DND-41 (cell line): ENCODE data around the gene GRIFIN.

ENCODE experiments used
- ATAC-seq: fragments of 200-7000 bp; cut with Tn5 transposase; 3 replicates; pipeline ENCODE4 v1.9.1; 2021; ENCODE audit warnings: low read depth; ENCODE audit not compliant: insufficient read depth
- DNase-seq: peaks from one replicate; pipeline ENCODE4 v3.0.0-alpha.2; 2020
- H2AFZ ChIP-seq: 2 replicates; pipeline ENCODE4 v1.6.0; 2012; ENCODE audit warnings: low read depth, low read length
- H3K27ac ChIP-seq: 2 replicates; pipeline ENCODE4 v1.5.1; 2012; ENCODE audit warnings: low read length, inconsistent platforms
- H3K27me3 ChIP-seq: fragments of 200-600 bp; sonication (generic); 2 replicates; pipeline ENCODE4 v1.6.0; 2012; ENCODE audit warnings: low read length, mild to moderate bottlenecking, inconsistent platforms; ENCODE audit not compliant: insufficient read depth, poor library complexity
- H3K36me3 ChIP-seq: 2 replicates; pipeline ENCODE4 v1.5.1; 2012; ENCODE audit warnings: low read length, inconsistent platforms; ENCODE audit not compliant: insufficient read depth
- H3K4me1 ChIP-seq: 2 replicates; pipeline ENCODE4 v1.5.1; 2012; ENCODE audit warnings: mild to moderate bottlenecking, low read length; ENCODE audit not compliant: insufficient read depth
- H3K4me2 ChIP-seq: 2 replicates; pipeline ENCODE4 v1.6.0; 2012; ENCODE audit warnings: mild to moderate bottlenecking, moderate library complexity, low read length, inconsistent platforms; ENCODE audit not compliant: insufficient read depth
- H3K4me3 ChIP-seq, 2 experiments: fragments of 200-600 bp in 1 of 2; shearing (Covaris generic) in 1 of 2; 2 replicates each; pipeline ENCODE4 v1.5.1; 2012 to 2016; ENCODE audit warnings: inconsistent platforms in 2 of 2, low read length in 2 of 2, mild to moderate bottlenecking in 2 of 2, low read depth in 1 of 2, moderate library complexity in 1 of 2
- H3K79me2 ChIP-seq: 2 replicates; pipeline ENCODE4 v1.6.0; 2012; ENCODE audit warnings: low read length, inconsistent platforms; ENCODE audit not compliant: insufficient read depth
- H3K9ac ChIP-seq: 2 replicates; pipeline ENCODE4 v1.6.0; 2012; ENCODE audit warnings: low read depth, mild to moderate bottlenecking, inconsistent platforms, low read length, moderate library complexity
- H3K9me3 ChIP-seq: 2 replicates; pipeline ENCODE4 v1.5.1; 2012; ENCODE audit warnings: low read length, moderate library complexity, mild to moderate bottlenecking, inconsistent platforms; ENCODE audit not compliant: insufficient read depth, severe bottlenecking
- H4K20me1 ChIP-seq: 2 replicates; pipeline ENCODE4 v1.6.0; 2012; ENCODE audit warnings: low read length; ENCODE audit not compliant: insufficient read depth
- EZH2 ChIP-seq: IDR thresholded peaks from 3 replicates; pipeline ENCODE4 v1.6.1; 2012; ENCODE audit warnings: borderline replicate concordance, low read depth, mild to moderate bottlenecking, moderate library complexity, low read length, inconsistent platforms; ENCODE audit not compliant: severe bottlenecking
- TF ChIP-seq, protein P1 (sequence below): IDR thresholded peaks from 2 replicates; pipeline ENCODE4 v1.5.1; 2012; ENCODE audit warnings: borderline replicate concordance, low read length, moderate library complexity, mild to moderate bottlenecking; ENCODE audit not compliant: poor library complexity, severe bottlenecking; ENCODE audit errors: extremely low read depth

The GRIFIN gene

DNA sequence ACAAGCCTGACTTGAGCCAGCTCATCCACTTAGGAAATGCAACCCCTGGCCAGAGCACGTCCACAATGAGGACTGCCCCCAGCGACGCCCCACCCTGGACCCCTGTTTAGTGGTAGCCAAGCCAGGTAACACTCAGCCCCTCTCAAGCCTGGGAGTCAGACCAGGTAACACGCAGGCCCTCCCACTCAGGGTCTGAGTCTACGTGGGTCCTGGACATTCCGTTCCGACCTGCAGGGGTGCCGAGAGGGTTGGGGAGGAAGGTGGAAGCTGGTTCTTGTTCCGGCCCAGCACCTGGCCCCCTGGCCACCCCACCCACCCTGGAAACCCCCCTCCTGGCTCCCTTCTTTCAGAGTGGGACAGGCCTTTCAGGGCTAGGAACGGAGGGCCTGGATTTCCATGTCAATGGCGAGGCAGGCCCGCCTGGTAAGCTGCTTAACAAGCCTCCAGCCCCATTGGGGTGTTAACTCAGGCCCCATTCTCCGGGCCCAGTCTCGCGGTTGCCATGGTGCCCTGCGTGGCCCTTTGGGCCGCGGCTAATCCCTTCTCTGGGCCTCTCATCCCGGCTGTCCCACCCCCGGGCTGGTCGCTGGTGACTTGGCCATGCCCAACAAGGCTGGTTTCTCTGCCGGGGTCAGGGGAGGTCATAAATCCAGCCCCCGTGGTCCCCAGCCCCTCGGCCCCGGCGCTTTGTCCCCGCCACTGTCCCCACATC, 23.7 kb upstream of the GRIFIN start:
- no peak overlapping the region for H3K9ac ChIP-seq
- TF ChIP-seq, protein P1, sequence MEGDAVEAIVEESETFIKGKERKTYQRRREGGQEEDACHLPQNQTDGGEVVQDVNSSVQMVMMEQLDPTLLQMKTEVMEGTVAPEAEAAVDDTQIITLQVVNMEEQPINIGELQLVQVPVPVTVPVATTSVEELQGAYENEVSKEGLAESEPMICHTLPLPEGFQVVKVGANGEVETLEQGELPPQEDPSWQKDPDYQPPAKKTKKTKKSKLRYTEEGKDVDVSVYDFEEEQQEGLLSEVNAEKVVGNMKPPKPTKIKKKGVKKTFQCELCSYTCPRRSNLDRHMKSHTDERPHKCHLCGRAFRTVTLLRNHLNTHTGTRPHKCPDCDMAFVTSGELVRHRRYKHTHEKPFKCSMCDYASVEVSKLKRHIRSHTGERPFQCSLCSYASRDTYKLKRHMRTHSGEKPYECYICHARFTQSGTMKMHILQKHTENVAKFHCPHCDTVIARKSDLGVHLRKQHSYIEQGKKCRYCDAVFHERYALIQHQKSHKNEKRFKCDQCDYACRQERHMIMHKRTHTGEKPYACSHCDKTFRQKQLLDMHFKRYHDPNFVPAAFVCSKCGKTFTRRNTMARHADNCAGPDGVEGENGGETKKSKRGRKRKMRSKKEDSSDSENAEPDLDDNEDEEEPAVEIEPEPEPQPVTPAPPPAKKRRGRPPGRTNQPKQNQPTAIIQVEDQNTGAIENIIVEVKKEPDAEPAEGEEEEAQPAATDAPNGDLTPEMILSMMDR, result no peak
- no peak for TF ChIP-seq EZH2
- no peaks in the 10 kb centered on the region for H3K79me2 ChIP-seq
- no peak overlapping the region for H3K4me3 ChIP-seq
- DNase-seq (no peak), ATAC-seq (no peak)
- H4K20me1 ChIP-seq, result peaks cover 10% of the 10 kb centered on the region
- H2AFZ ChIP-seq, result no peak overlapping the region
- no peaks in the 10 kb centered on the region for H3K27me3 ChIP-seq
- H3K36me3 ChIP-seq, result no peaks in the 10 kb centered on the region
- no peaks in the 10 kb centered on the region for H3K9me3 ChIP-seq
- no peak overlapping the region for H3K27ac ChIP-seq
- H3K4me2 ChIP-seq, result no peak overlapping the region
- H3K4me1 ChIP-seq, result no peaks in the 10 kb centered on the region

DNA sequence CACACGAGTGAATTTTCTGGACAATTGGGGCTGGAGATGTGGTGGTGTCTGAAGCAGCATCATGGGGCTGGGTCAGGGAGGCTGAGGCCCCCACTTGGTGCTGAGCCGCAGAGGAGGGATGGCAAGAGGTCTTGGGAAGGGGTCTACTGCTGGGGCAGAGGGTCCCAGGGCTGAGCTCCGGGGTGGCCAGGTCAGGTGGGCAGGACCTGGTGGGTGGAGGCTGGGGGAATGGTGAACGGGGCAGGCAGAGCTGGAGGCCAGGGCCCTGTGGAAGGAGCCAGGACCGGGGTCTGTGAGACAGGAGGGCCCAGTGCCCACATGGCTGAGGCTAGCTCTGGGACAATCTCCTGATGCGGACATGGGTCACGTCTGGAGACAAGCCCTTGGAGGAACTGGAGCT, 23.0 kb upstream of the GRIFIN start:
- Histone ChIP-seq H3K4me2 (no peak overlapping the region), H3K9me3 (no peaks in the 10 kb centered on the region), H3K4me1 (no peaks in the 10 kb centered on the region), H2AFZ (no peak overlapping the region), H3K27ac (no peak overlapping the region), H3K27me3 (no peaks in the 10 kb centered on the region), H3K79me2 (no peaks in the 10 kb centered on the region), H3K9ac (no peak overlapping the region), H3K4me3 (no peak overlapping the region), H4K20me1 (peaks cover 6% of the 10 kb centered on the region), H3K36me3 (no peaks in the 10 kb centered on the region)
- no peak for DNase-seq
- TF ChIP-seq, protein P1, result no peak
- no peak for TF ChIP-seq EZH2
- no peak for ATAC-seq

DNA sequence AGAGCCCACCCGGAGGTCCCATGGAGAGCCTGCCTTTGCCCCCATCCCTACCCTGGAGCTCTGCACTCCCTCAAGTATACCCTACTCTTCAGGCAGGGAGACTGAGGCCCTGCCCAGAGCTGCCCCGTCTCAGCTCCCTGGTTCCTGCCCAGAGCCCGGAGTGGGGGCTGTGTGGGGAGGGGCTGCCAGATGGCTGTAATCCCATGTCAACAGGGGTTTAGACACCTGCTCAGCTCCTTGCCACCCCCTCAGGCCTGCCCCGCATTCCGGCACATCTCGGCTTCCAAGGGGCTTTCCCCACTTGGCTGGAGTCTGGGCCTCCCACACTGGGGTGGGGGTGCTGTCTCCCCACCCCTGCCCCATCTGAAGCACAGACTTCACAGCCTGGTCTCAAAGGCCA, 22.5 kb upstream of the GRIFIN start:
- ATAC-seq (no peak), DNase-seq (no peak)
- Histone ChIP-seq H3K27ac (no peak overlapping the region), H3K4me1 (no peaks in the 10 kb centered on the region), H2AFZ (no peak overlapping the region), H3K36me3 (no peaks in the 10 kb centered on the region), H3K4me3 (no peak overlapping the region), H3K79me2 (no peaks in the 10 kb centered on the region), H3K27me3 (no peaks in the 10 kb centered on the region), H3K4me2 (no peak overlapping the region), H3K9me3 (no peaks in the 10 kb centered on the region), H3K9ac (no peak overlapping the region), H4K20me1 (peaks cover 6% of the 10 kb centered on the region)
- TF ChIP-seq, protein P1, result no peak
- no peak for TF ChIP-seq EZH2
